WTC11 (cell line): Measurements from ENCODE around the gene FBXL7. TPM values are rescaled to one million over a fixed set of nuclear protein-coding genes. Genes with fewer than 3 reads are reported as not detected.

Source experiments
- ATAC-seq: fragments of 200-7000 bp; cut with Tn5 transposase; 2 replicates; pipeline ENCODE4 v1.10.0; 2021; ENCODE audit warnings: mild to moderate bottlenecking, moderate library complexity
- CTCF ChIA-PET: fragments of 300-600 bp; sonication (Branson Sonifier 250); formaldehyde crosslinking; loops from one replicate; lab custom pipeline; 2021; ENCODE audit warnings: antibody characterized with exemption; lab: Charles Lee
- POLR2A ChIA-PET: fragments of 350-600 bp; sonication (Branson Sonifier 250); formaldehyde crosslinking; loops from one replicate; lab custom pipeline; 2021; ENCODE audit warnings: antibody characterized with exemption; lab: Charles Lee
- DNase-seq: peaks from one replicate; pipeline ENCODE4 v3.0.0; 2021; ENCODE audit warnings: low spot score
- H3K27ac Mint-ChIP-seq: 2 replicates; pipeline ENCODE4 v1.8.0; 2021; ENCODE audit warnings: mixed read lengths
- H3K27me3 Mint-ChIP-seq: 2 replicates; pipeline ENCODE4 v1.8.0; 2021; ENCODE audit warnings: low read depth, mild to moderate bottlenecking, moderate library complexity, mixed read lengths
- H3K36me3 Mint-ChIP-seq: 2 replicates; pipeline ENCODE4 v1.8.0; 2021; ENCODE audit warnings: mixed read lengths
- H3K4me1 Mint-ChIP-seq: 2 replicates; pipeline ENCODE4 v1.8.0; 2022; ENCODE audit warnings: mixed read lengths
- H3K4me3 Mint-ChIP-seq: 2 replicates; pipeline ENCODE4 v1.8.0; 2021; ENCODE audit warnings: mild to moderate bottlenecking, moderate library complexity, mixed read lengths
- H3K9me3 Mint-ChIP-seq: 2 replicates; pipeline ENCODE4 v1.8.0; 2021; ENCODE audit warnings: mixed read lengths
- ARID4B ChIP-seq: sonication (generic); formaldehyde crosslinking; IDR thresholded peaks from 2 replicates; pipeline ENCODE4 v1.8.0; 2023; ENCODE audit warnings: missing genetic modification reagents, mild to moderate bottlenecking, borderline replicate concordance
- JUN ChIP-seq: sonication (generic); formaldehyde crosslinking; IDR thresholded peaks from 2 replicates; pipeline ENCODE4 v1.8.0; 2023; ENCODE audit warnings: mild to moderate bottlenecking, missing genetic modification reagents
- MAX ChIP-seq: sonication (generic); formaldehyde crosslinking; IDR thresholded peaks from 2 replicates; pipeline ENCODE4 v1.8.0; 2022; ENCODE audit warnings: mild to moderate bottlenecking, missing genetic modification reagents
- MYBL2 ChIP-seq: sonication (generic); formaldehyde crosslinking; IDR thresholded peaks from 2 replicates; pipeline ENCODE4 v1.8.1; 2023; ENCODE audit warnings: mild to moderate bottlenecking, moderate library complexity, missing genetic modification reagents
- NFYB ChIP-seq: sonication (generic); formaldehyde crosslinking; conservative IDR thresholded peaks from 2 replicates; pipeline ENCODE4 v1.8.0; 2022; ENCODE audit warnings: low read depth, missing genetic modification reagents
- SP1 ChIP-seq: sonication (generic); formaldehyde crosslinking; conservative IDR thresholded peaks from 2 replicates; pipeline ENCODE4 v1.8.1; 2022; ENCODE audit warnings: missing genetic modification reagents
- TP53 ChIP-seq: sonication (generic); formaldehyde crosslinking; IDR thresholded peaks from 2 replicates; pipeline ENCODE4 v1.8.1; 2023; ENCODE audit warnings: mild to moderate bottlenecking, missing genetic modification reagents
- USF2 ChIP-seq: sonication (generic); formaldehyde crosslinking; IDR thresholded peaks from 2 replicates; pipeline ENCODE4 v1.8.1; 2023; ENCODE audit warnings: mild to moderate bottlenecking, missing genetic modification reagents, moderate library complexity
- ZNF512 ChIP-seq: sonication (generic); formaldehyde crosslinking; IDR thresholded peaks from 2 replicates; pipeline ENCODE4 v1.8.1; 2022; ENCODE audit warnings: missing genetic modification reagents, borderline replicate concordance
- total RNA-seq: library from RNA; stranded (reverse); gene quantifications from 3 replicates; pipeline ENCODE4 v1.2.3, GENCODE V29; 2021
- TF ChIP-seq, protein P1 (sequence below): sonication (generic); formaldehyde crosslinking; IDR thresholded peaks from 2 replicates; pipeline ENCODE4 v1.8.1; 2023; ENCODE audit warnings: mild to moderate bottlenecking, missing genetic modification reagents, moderate library complexity
- TF ChIP-seq, protein P2 (sequence below): sonication (generic); formaldehyde crosslinking; IDR thresholded peaks from 2 replicates; pipeline ENCODE4 v1.8.1; 2023; ENCODE audit warnings: mild to moderate bottlenecking, moderate library complexity, missing genetic modification reagents
- TF ChIP-seq, protein P3 (sequence below): fragments of 200-600 bp; IDR thresholded peaks from 2 replicates; pipeline ENCODE4 v1.8.0; 2022; ENCODE audit warnings: antibody characterized with exemption
- TF ChIP-seq, protein P4 (sequence below): fragments of 250-450 bp; sonication (Bioruptor Pico); IDR thresholded peaks from 2 replicates; pipeline ENCODE4 v1.8.0; 2021; ENCODE audit warnings: mild to moderate bottlenecking
- TF ChIP-seq, protein P5 (sequence below): sonication (generic); formaldehyde crosslinking; IDR thresholded peaks from 2 replicates; pipeline ENCODE4 v1.8.0; 2023; ENCODE audit warnings: missing genetic modification reagents

FBXL7 gene
- total RNA-seq, 1 experiment from 2014 or later = 13.8 TPM

- H3K36me3 Mint-ChIP-seq = no peaks in the 10 kb centered on the region
- ChIA-PET CTCF (interaction anchor here (1.4 kb wide), 1 partner anchor 86 kb away, joined by 3 read pairs; no protein-coding TSS in a partner anchor), POLR2A (no interaction called here)
- TF ChIP-seq, protein P1, sequence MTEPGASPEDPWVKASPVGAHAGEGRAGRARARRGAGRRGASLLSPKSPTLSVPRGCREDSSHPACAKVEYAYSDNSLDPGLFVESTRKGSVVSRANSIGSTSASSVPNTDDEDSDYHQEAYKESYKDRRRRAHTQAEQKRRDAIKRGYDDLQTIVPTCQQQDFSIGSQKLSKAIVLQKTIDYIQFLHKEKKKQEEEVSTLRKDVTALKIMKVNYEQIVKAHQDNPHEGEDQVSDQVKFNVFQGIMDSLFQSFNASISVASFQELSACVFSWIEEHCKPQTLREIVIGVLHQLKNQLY (CRISPR knock-in tag) = no peak
- TF ChIP-seq, protein P2, sequence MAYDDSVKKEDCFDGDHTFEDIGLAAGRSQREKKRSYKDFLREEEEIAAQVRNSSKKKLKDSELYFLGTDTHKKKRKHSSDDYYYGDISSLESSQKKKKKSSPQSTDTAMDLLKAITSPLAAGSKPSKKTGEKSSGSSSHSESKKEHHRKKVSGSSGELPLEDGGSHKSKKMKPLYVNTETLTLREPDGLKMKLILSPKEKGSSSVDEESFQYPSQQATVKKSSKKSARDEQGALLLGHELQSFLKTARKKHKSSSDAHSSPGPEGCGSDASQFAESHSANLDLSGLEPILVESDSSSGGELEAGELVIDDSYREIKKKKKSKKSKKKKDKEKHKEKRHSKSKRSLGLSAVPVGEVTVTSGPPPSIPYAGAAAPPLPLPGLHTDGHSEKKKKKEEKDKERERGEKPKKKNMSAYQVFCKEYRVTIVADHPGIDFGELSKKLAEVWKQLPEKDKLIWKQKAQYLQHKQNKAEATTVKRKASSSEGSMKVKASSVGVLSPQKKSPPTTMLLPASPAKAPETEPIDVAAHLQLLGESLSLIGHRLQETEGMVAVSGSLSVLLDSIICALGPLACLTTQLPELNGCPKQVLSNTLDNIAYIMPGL = no peak
- no peak for TF ChIP-seq ZNF512
- TF ChIP-seq, protein P3, sequence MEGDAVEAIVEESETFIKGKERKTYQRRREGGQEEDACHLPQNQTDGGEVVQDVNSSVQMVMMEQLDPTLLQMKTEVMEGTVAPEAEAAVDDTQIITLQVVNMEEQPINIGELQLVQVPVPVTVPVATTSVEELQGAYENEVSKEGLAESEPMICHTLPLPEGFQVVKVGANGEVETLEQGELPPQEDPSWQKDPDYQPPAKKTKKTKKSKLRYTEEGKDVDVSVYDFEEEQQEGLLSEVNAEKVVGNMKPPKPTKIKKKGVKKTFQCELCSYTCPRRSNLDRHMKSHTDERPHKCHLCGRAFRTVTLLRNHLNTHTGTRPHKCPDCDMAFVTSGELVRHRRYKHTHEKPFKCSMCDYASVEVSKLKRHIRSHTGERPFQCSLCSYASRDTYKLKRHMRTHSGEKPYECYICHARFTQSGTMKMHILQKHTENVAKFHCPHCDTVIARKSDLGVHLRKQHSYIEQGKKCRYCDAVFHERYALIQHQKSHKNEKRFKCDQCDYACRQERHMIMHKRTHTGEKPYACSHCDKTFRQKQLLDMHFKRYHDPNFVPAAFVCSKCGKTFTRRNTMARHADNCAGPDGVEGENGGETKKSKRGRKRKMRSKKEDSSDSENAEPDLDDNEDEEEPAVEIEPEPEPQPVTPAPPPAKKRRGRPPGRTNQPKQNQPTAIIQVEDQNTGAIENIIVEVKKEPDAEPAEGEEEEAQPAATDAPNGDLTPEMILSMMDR = no peak
- TF ChIP-seq SP1 (CRISPR knock-in tag) = no peak
- no peak for TF ChIP-seq MYBL2
- TF ChIP-seq NFYB (CRISPR knock-in tag) = no peak
- TF ChIP-seq, protein P4, sequence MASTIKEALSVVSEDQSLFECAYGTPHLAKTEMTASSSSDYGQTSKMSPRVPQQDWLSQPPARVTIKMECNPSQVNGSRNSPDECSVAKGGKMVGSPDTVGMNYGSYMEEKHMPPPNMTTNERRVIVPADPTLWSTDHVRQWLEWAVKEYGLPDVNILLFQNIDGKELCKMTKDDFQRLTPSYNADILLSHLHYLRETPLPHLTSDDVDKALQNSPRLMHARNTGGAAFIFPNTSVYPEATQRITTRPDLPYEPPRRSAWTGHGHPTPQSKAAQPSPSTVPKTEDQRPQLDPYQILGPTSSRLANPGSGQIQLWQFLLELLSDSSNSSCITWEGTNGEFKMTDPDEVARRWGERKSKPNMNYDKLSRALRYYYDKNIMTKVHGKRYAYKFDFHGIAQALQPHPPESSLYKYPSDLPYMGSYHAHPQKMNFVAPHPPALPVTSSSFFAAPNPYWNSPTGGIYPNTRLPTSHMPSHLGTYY (CRISPR knock-in tag) = no peak
- no peak for ATAC-seq
- H3K4me3 Mint-ChIP-seq = no peak overlapping the region
- no peaks in the 10 kb centered on the region for H3K9me3 Mint-ChIP-seq
- no peak for DNase-seq
- peaks cover 43% of the 10 kb centered on the region for H3K4me1 Mint-ChIP-seq
- no peak overlapping the region for H3K27ac Mint-ChIP-seq
- no peaks in the 10 kb centered on the region for H3K27me3 Mint-ChIP-seq
Observed at GRCh38 chr5:15680455-15680854, 180.5 kb downstream of the FBXL7 start.

DNA sequence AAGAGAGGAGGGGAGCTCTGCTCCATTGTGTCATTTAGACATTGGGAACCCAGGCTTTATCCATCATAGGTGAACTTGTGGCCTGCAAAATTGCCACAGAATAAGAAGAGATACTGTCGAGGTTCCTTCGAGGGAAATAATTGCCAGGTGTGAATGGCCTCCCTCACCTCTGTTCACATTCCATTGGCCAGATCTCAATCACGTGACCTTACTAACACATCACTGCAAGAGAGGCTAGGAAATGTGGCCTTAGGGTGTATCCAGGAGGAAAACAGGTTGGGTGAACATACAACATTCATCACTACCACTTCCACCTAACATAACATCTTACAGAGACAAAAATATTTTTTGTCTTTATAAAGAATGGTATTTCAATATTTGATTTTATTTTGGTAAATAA lies 182.1 kb downstream of the FBXL7 start:
- CTCF ChIA-PET = interaction anchor here (0.9 to 2.1 kb wide), 11 partner anchors 11 to 313 kb away, joined by 3 to 10 read pairs (median 4); no protein-coding TSS in a partner anchor
- ATAC-seq = no peak

DNA sequence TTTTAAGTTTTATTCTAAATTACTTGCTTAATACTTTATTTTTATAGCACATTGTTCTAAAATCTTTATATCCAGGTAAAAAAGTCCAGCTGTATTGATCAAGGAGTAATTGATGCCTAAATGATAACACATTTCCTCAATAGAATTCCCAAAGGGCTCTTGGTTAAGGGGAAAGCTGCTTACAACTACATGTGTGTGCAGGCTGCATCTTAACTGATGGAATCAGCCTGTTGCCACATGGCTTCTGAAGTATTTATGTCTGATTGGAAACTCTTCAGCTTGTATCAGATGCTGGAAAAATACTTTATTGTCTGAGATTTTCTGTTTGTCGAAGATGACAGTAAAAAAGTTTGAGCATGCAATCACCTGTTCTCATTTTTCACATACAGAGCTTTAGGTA lies 182.6 kb downstream of the FBXL7 start:
- Mint-ChIP-seq H3K9me3 (no peaks in the 10 kb centered on the region), H3K27ac (no peak overlapping the region), H3K27me3 (no peaks in the 10 kb centered on the region), H3K36me3 (no peaks in the 10 kb centered on the region), H3K4me3 (no peak overlapping the region), H3K4me1 (peaks cover 46% of the 10 kb centered on the region)
- DNase-seq (no peak), ATAC-seq (no peak)
- ChIA-PET POLR2A (no interaction called here), CTCF (interaction anchor here (0.7 to 2.1 kb wide), 20 partner anchors 9 to 312 kb away, joined by 3 to 10 read pairs (median 4); no protein-coding TSS in a partner anchor)
- TF ChIP-seq JUN (CRISPR knock-in tag) (no peak), ARID4B (CRISPR knock-in tag) (no peak), MAX (no peak)

More for the DNA sequence above, 182.1 kb downstream of the FBXL7 start:
- Mint-ChIP-seq H3K27ac (no peak overlapping the region), H3K4me3 (no peak overlapping the region), H3K9me3 (no peaks in the 10 kb centered on the region), H3K27me3 (no peaks in the 10 kb centered on the region), H3K4me1 (peaks cover 42% of the 10 kb centered on the region), H3K36me3 (no peaks in the 10 kb centered on the region)
- TF ChIP-seq, protein P5, sequence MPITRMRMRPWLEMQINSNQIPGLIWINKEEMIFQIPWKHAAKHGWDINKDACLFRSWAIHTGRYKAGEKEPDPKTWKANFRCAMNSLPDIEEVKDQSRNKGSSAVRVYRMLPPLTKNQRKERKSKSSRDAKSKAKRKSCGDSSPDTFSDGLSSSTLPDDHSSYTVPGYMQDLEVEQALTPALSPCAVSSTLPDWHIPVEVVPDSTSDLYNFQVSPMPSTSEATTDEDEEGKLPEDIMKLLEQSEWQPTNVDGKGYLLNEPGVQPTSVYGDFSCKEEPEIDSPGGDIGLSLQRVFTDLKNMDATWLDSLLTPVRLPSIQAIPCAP (CRISPR knock-in tag) = no peak
- TF ChIP-seq USF2 (CRISPR knock-in tag) (peak; percentile 56; the same call in 1 of the 2 replicates), TP53 (CRISPR knock-in tag) (no peak)
- no peak for DNase-seq
- POLR2A ChIA-PET = no interaction called here
